ENCODE results near the gene SLC7A10. TPM values are rescaled to one million over a fixed set of nuclear protein-coding genes. Genes with fewer than 3 reads are reported as not detected.
"Not testable (repeated sequence)": the region's sequence is repeated elsewhere in the genome, so short reads cannot be mapped to it uniquely, and the experiment has no call there.

The SLC7A10 gene
- total RNA-seq, 4 donors from 2014 or later, result not detected

GRCh38 chr19:33192010-33192409 is 33.6 kb downstream of the SLC7A10 start:
- Histone ChIP-seq H3K9me3 (no peaks in the 10 kb centered on the region), H3K4me3 (no peak overlapping the region), H3K4me1 (peaks cover 5 to 30% (median 9%) of the 10 kb centered on the region in 3 donors), H3K27ac (no peak overlapping the region), H3K36me3 (no peaks in the 10 kb centered on the region), H3K27me3 (peaks cover 0 to 47% (median 0%) of the 10 kb centered on the region in 4 donors)
- intact Hi-C loops (cut with DNase I), result no loop called here
- TF ChIP-seq POLR2A (IDR thresholded peaks at IDR 0.05) (no peak), CTCF (IDR thresholded peaks at IDR 0.05) (no peak)
- DNase-seq, result no peak
- 60 to 85% methylated on average over 6 to 7 of the region's 7 CpGs for WGBS, 2 donors

- 71 to 88% methylated on average over 3 to 5 of the region's 6 CpGs for WGBS, 2 donors
- intact Hi-C loops (cut with DNase I), result no loop called here
- H3K4me1 ChIP-seq, result peaks cover 5 to 32% (median 9%) of the 10 kb centered on the region in 3 donors
- H3K9me3 ChIP-seq, result no peaks in the 10 kb centered on the region
- H3K4me3 ChIP-seq, result no peak overlapping the region
- no peak for TF ChIP-seq POLR2A (IDR thresholded peaks at IDR 0.05)
- no peak for TF ChIP-seq CTCF (IDR thresholded peaks at IDR 0.05)
- no peak overlapping the region for H3K27ac ChIP-seq
- H3K36me3 ChIP-seq, result no peaks in the 10 kb centered on the region
- peaks cover 0 to 47% (median 0%) of the 10 kb centered on the region in 4 donors for H3K27me3 ChIP-seq
- DNase-seq, result no peak
Observed at GRCh38 chr19:33191501-33191900, 34.1 kb downstream of the SLC7A10 start.

- peaks cover 5 to 28% (median 9%) of the 10 kb centered on the region in 3 donors for H3K4me1 ChIP-seq
- H3K27me3 ChIP-seq, result peaks cover 0 to 43% (median 0%) of the 10 kb centered on the region in 4 donors
- H3K27ac ChIP-seq; H3K36me3 ChIP-seq; intact Hi-C loops (cut with DNase I); H3K9me3 ChIP-seq; DNase-seq; H3K4me3 ChIP-seq: not testable (repeated sequence)
- 79 to 81% methylated on average over 2 to 3 of the region's 4 CpGs for WGBS, 2 donors
Observed at GRCh38 chr19:33191092-33191491, 34.6 kb downstream of the SLC7A10 start.

GRCh38 chr19:33189453-33189852 is 36.2 kb downstream of the SLC7A10 start:
- no peaks in the 10 kb centered on the region for H3K9me3 ChIP-seq
- intact Hi-C loops (cut with DNase I), result no loop called here
- WGBS, 2 donors, result 0 to 89% methylated on average over 1 of the region's 1 CpG
- H3K4me3 ChIP-seq, result no peak overlapping the region
- TF ChIP-seq CTCF (IDR thresholded peaks at IDR 0.05) (no peak), POLR2A (IDR thresholded peaks at IDR 0.05) (no peak)
- no peak overlapping the region for H3K27ac ChIP-seq
- H3K27me3 ChIP-seq, result peaks cover 0 to 26% (median 0%) of the 10 kb centered on the region in 4 donors
- H3K36me3 ChIP-seq, result no peaks in the 10 kb centered on the region
- DNase-seq, result no peak
- H3K4me1 ChIP-seq, result peaks cover 0 to 15% (median 0%) of the 10 kb centered on the region in 3 donors

GRCh38 chr19:33187183-33187540 is 38.5 kb downstream of the SLC7A10 start:
- DNase-seq, result no peak
- intact Hi-C loops (cut with DNase I), result no loop called here
- 49 to 57% methylated on average over 4 to 6 of the region's 8 CpGs for WGBS, 2 donors
- no peak overlapping the region for H3K4me3 ChIP-seq
- no peak for TF ChIP-seq POLR2A (IDR thresholded peaks at IDR 0.05)
- no peak for TF ChIP-seq CTCF (IDR thresholded peaks at IDR 0.05)
- H3K4me1 ChIP-seq, result peaks cover 0 to 16% (median 0%) of the 10 kb centered on the region in 3 donors
- no peak overlapping the region for H3K27ac ChIP-seq
- H3K36me3 ChIP-seq, result no peaks in the 10 kb centered on the region
- no peaks in the 10 kb centered on the region for H3K9me3 ChIP-seq
- H3K27me3 ChIP-seq, result peaks cover 0 to 8% (median 0%) of the 10 kb centered on the region in 4 donors

All from esophagus squamous epithelium (tissue), 5 donors.